DND-41 (cell line): ENCODE measurements around the gene CNTRL.

Experiments
- ATAC-seq: fragments of 200-7000 bp; cut with Tn5 transposase; 3 replicates; pipeline ENCODE4 v1.9.1; 2021; ENCODE audit warnings: low read depth; ENCODE audit not compliant: insufficient read depth
- DNase-seq: peaks from one replicate; pipeline ENCODE4 v3.0.0-alpha.2; 2020
- H2AFZ ChIP-seq: 2 replicates; pipeline ENCODE4 v1.6.0; 2012; ENCODE audit warnings: low read depth, low read length
- H3K27ac ChIP-seq: 2 replicates; pipeline ENCODE4 v1.5.1; 2012; ENCODE audit warnings: low read length, inconsistent platforms
- H3K27me3 ChIP-seq: fragments of 200-600 bp; sonication (generic); 2 replicates; pipeline ENCODE4 v1.6.0; 2012; ENCODE audit warnings: low read length, mild to moderate bottlenecking, inconsistent platforms; ENCODE audit not compliant: insufficient read depth, poor library complexity
- H3K36me3 ChIP-seq: 2 replicates; pipeline ENCODE4 v1.5.1; 2012; ENCODE audit warnings: low read length, inconsistent platforms; ENCODE audit not compliant: insufficient read depth
- H3K4me1 ChIP-seq: 2 replicates; pipeline ENCODE4 v1.5.1; 2012; ENCODE audit warnings: mild to moderate bottlenecking, low read length; ENCODE audit not compliant: insufficient read depth
- H3K4me2 ChIP-seq: 2 replicates; pipeline ENCODE4 v1.6.0; 2012; ENCODE audit warnings: mild to moderate bottlenecking, moderate library complexity, low read length, inconsistent platforms; ENCODE audit not compliant: insufficient read depth
- H3K4me3 ChIP-seq, 2 experiments: fragments of 200-600 bp in 1 of 2; shearing (Covaris generic) in 1 of 2; 2 replicates each; pipeline ENCODE4 v1.5.1; 2012 to 2016; ENCODE audit warnings: inconsistent platforms in 2 of 2, low read length in 2 of 2, mild to moderate bottlenecking in 2 of 2, low read depth in 1 of 2, moderate library complexity in 1 of 2
- H3K79me2 ChIP-seq: 2 replicates; pipeline ENCODE4 v1.6.0; 2012; ENCODE audit warnings: low read length, inconsistent platforms; ENCODE audit not compliant: insufficient read depth
- H3K9ac ChIP-seq: 2 replicates; pipeline ENCODE4 v1.6.0; 2012; ENCODE audit warnings: low read depth, mild to moderate bottlenecking, inconsistent platforms, low read length, moderate library complexity
- H3K9me3 ChIP-seq: 2 replicates; pipeline ENCODE4 v1.5.1; 2012; ENCODE audit warnings: low read length, moderate library complexity, mild to moderate bottlenecking, inconsistent platforms; ENCODE audit not compliant: insufficient read depth, severe bottlenecking
- H4K20me1 ChIP-seq: 2 replicates; pipeline ENCODE4 v1.6.0; 2012; ENCODE audit warnings: low read length; ENCODE audit not compliant: insufficient read depth
- EZH2 ChIP-seq: IDR thresholded peaks from 3 replicates; pipeline ENCODE4 v1.6.1; 2012; ENCODE audit warnings: borderline replicate concordance, low read depth, mild to moderate bottlenecking, moderate library complexity, low read length, inconsistent platforms; ENCODE audit not compliant: severe bottlenecking
- TF ChIP-seq, protein P1 (sequence below): IDR thresholded peaks from 2 replicates; pipeline ENCODE4 v1.5.1; 2012; ENCODE audit warnings: borderline replicate concordance, low read length, moderate library complexity, mild to moderate bottlenecking; ENCODE audit not compliant: poor library complexity, severe bottlenecking; ENCODE audit errors: extremely low read depth

Gene CNTRL

DNA sequence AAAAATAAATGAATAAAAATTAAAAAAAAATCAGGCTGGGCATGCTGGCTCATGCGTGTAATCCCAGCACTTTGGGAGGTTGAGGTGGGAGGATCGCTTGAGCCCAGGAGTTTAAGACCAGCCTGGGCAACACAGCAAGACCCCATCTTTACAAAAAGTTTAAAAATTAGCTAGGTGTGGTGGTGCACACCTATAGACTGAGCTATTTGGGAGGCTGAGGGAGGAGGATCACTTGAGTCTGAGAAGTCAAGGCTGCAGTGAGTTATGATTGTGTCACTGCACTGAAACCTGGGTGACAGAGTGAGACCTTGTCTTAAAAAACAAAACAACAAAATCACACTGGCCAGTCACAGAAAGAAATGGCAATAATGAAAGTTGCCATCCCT lies 3.4 kb upstream of the CNTRL start:
- Histone ChIP-seq H4K20me1 (0 out of 2 replicates have a peak, but pooled peaks cover under 1% of the 10 kb centered on the region), H3K36me3 (no peaks in the 10 kb centered on the region), H3K79me2 (peaks cover 27% of the 10 kb centered on the region), H2AFZ (peak overlapping the region; percentile 93), H3K27me3 (no peaks in the 10 kb centered on the region), H3K4me1 (peaks cover 43% of the 10 kb centered on the region), H3K27ac (peak overlapping the region; percentile 93), H3K9me3 (no peaks in the 10 kb centered on the region), H3K4me2 (peak overlapping the region; percentile 66), H3K9ac (peak overlapping the region; percentile 65), H3K4me3 (peak overlapping the region; percentile 15 to 53; a peak in 3 of 4 replicates)
- ATAC-seq, result no peak
- no peak for DNase-seq
- TF ChIP-seq, protein P1, sequence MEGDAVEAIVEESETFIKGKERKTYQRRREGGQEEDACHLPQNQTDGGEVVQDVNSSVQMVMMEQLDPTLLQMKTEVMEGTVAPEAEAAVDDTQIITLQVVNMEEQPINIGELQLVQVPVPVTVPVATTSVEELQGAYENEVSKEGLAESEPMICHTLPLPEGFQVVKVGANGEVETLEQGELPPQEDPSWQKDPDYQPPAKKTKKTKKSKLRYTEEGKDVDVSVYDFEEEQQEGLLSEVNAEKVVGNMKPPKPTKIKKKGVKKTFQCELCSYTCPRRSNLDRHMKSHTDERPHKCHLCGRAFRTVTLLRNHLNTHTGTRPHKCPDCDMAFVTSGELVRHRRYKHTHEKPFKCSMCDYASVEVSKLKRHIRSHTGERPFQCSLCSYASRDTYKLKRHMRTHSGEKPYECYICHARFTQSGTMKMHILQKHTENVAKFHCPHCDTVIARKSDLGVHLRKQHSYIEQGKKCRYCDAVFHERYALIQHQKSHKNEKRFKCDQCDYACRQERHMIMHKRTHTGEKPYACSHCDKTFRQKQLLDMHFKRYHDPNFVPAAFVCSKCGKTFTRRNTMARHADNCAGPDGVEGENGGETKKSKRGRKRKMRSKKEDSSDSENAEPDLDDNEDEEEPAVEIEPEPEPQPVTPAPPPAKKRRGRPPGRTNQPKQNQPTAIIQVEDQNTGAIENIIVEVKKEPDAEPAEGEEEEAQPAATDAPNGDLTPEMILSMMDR, result no peak
- no peak for TF ChIP-seq EZH2

DNA sequence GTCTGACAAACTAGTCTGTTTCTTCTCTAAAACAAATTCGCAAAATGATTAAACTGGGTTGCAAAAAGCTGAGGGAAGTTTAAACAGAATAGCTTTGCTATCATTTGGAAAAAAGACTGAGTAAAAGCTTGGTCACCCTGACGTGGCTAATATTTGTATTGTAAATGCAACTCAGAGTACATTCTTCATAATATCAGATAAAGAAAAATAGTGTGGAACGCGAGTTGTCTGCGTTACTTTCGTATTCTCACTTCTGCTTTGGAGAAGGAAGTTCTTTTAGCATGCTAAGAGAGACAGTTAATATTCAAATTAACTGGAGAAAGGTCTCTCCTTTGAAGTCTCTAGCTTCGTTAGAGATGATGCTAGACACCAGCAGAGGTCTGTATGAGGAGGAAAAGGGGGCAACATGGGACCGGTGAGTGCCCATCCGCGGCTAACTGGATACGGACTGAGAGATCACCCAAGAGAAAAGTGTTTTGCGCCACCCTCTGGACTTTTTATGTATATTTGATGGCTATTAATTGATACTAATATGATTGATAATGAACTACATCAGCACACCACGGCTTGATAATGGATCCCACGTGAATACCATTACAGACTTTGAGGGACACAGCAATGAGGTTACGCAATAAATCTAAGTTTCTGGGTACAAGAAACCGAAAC lies 2.9 kb upstream of the CNTRL start:
- H3K27me3 ChIP-seq, result no peaks in the 10 kb centered on the region
- peak; percentile 47 for DNase-seq

DNA sequence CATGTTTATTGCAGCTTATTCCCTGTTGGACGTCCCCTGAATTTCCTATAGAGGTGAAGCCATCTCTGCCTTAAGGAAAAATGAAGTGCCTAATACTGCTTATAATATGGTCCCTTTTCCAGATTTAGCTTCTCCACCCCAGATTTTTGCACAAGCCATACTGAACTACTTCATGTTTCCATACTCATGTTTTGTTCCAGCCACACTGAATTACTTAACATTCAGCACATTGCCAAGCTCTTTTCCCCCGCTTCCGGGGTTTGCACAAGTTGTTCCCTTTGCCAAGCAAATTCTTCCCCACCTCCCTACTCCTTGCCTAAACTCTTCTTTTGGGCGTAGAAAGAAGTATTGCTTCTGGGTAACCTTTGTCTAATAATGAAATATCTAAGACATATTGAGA lies 1.7 kb upstream of the CNTRL start:
- H3K79me2 ChIP-seq, result peaks cover 44% of the 10 kb centered on the region
- H2AFZ ChIP-seq, result no peak overlapping the region
- H3K9me3 ChIP-seq, result no peaks in the 10 kb centered on the region
- no peak for DNase-seq
- H3K9ac ChIP-seq, result peak overlapping the region; percentile 94; the same call in 1 of the 2 replicates
- peak overlapping the region; percentile 53 for H3K27ac ChIP-seq
- H3K27me3 ChIP-seq, result no peaks in the 10 kb centered on the region
- no peak for ATAC-seq
- no peak overlapping the region; a peak in 1 of 4 replicates for H3K4me3 ChIP-seq
- H3K4me2 ChIP-seq, result peak overlapping the region; percentile 79; the same call in 1 of the 2 replicates
- TF ChIP-seq EZH2, result no peak
- H3K4me1 ChIP-seq, result peaks cover 54% of the 10 kb centered on the region
- H4K20me1 ChIP-seq, result peaks cover 7% of the 10 kb centered on the region; the same call in 1 of the 2 replicates
- no peaks in the 10 kb centered on the region for H3K36me3 ChIP-seq

More for the DNA sequence above, 2.9 kb upstream of the CNTRL start:
- Histone ChIP-seq H3K36me3 (no peaks in the 10 kb centered on the region), H3K4me1 (peaks cover 48% of the 10 kb centered on the region), H3K79me2 (peaks cover 33% of the 10 kb centered on the region), H3K9ac (peak overlapping the region; percentile 65), H3K4me2 (peak overlapping the region; percentile 66), H2AFZ (peak overlapping the region; percentile 93), H3K27ac (peak overlapping the region; percentile 93), H4K20me1 (0 out of 2 replicates have a peak, but pooled peaks cover 6% of the 10 kb centered on the region), H3K4me3 (peak overlapping the region; percentile 15 to 53; a peak in 3 of 4 replicates), H3K9me3 (no peaks in the 10 kb centered on the region)
- peak; percentile 57 for ATAC-seq
- TF ChIP-seq, protein P1, result no peak
- no peak for TF ChIP-seq EZH2
